ENCODE measurements around the gene SDHAF2. TPM values are rescaled to one million over a fixed set of nuclear protein-coding genes. Genes with fewer than 3 reads are reported as not detected.
"Not testable (repeated sequence)": the region's sequence is repeated elsewhere in the genome, so short reads cannot be mapped to it uniquely, and the experiment has no call there.

SDHAF2 gene
- 10 to 100 TPM; 33.0 to 40.0 TPM for total RNA-seq
- polyA plus RNA-seq, result 10 to 100 TPM; 32.3 to 37.7 TPM
- long read RNA-seq, donor 1, transcript SDHAF2-201 (4 exons, 2,033 nt), result major isoform, 45 of 57 reads
- long read RNA-seq, donor 1, partial matches to known transcripts, result 1 of 57 reads
- long read RNA-seq, donor 1, other reads (novel, unspliced or antisense), result 4 of 57 reads
- long read RNA-seq, donor 2, transcript SDHAF2-201 (4 exons, 2,033 nt), result major isoform, 5 of 13 reads
- long read RNA-seq, donor 2, partial matches to known transcripts, result 0 of 13 reads
- long read RNA-seq, donor 2, other reads (novel, unspliced or antisense), result 5 of 13 reads

GRCh38 chr11:61429691-61430582 lies at the start of gene SDHAF2, which contains the start of gene CPSF7:
Gene SDHAF2 (plus strand): TSS chr11:61430124. CDS start chr11:61430147, 23 bp downstream.
Gene CPSF7 (minus strand): TSS chr11:61429975. CDS start chr11:61429235, 740 bp downstream.
- DNase-seq, result peak; percentile 98 to 99
- H3K36me3 ChIP-seq (ENCODE audit: control insufficient read depth in 1 of 2, insufficient read depth in 2 of 2, low read length in 1 of 2), result peaks cover 3 to 5% of the 10 kb centered on the region in 2 donors
- H3K4me1 ChIP-seq (ENCODE audit: control insufficient read depth in 1 of 2, insufficient read depth in 2 of 2, low read length in 2 of 2), result peaks cover 0 to 3% of the 10 kb centered on the region in 2 donors
- H3K4me3 ChIP-seq (ENCODE audit: low read length in 2 of 2), result peak within 1 kb of the TSS; percentile 95 to 99
- intact Hi-C loops (cut with DNase I), result no loop called here
- no peaks in the 10 kb centered on the region for H3K9me3 ChIP-seq (ENCODE audit: control insufficient read depth, low read length)
- H3K27me3 ChIP-seq (ENCODE audit: control insufficient read depth in 1 of 2, insufficient read depth in 2 of 2, low read length in 1 of 2), result no peaks in the 10 kb centered on the region
- peak; percentile 99 for ATAC-seq (ENCODE audit: low FRiP score)
- 0 to 1% methylated on average over 82 of the region's 82 CpGs for whole genome bisulfite sequencing, 2 donors
- peak within 1 kb of the TSS; percentile 89 to 98 for H3K27ac ChIP-seq (ENCODE audit: low read depth in 1 of 2, low read length in 2 of 2)

GRCh38 chr11:61380884-61381283 lies 49.0 kb upstream of the SDHAF2 start:
- Histone ChIP-seq H3K27ac (ENCODE audit: low read depth in 1 of 2, low read length in 2 of 2) (no peak overlapping the region), H3K4me3 (ENCODE audit: low read length in 2 of 2) (no peak overlapping the region), H3K9me3 (ENCODE audit: control insufficient read depth, low read length) (no peaks in the 10 kb centered on the region), H3K4me1 (ENCODE audit: control insufficient read depth in 1 of 2, insufficient read depth in 2 of 2, low read length in 2 of 2) (peaks cover 0 to 5% of the 10 kb centered on the region in 2 donors), H3K36me3 (ENCODE audit: control insufficient read depth in 1 of 2, insufficient read depth in 2 of 2, low read length in 1 of 2) (no peaks in the 10 kb centered on the region), H3K27me3 (ENCODE audit: control insufficient read depth in 1 of 2, insufficient read depth in 2 of 2, low read length in 1 of 2) (no peaks in the 10 kb centered on the region)
- ATAC-seq (ENCODE audit: low FRiP score) (no peak), DNase-seq (no peak)
- intact Hi-C loops (cut with DNase I), result no loop called here
- WGBS, 2 donors, result 94 to 95% methylated on average over 9 of the region's 9 CpGs

GRCh38 chr11:61383859-61384258 lies 46.1 kb upstream of the SDHAF2 start:
- not testable (repeated sequence) for H3K27me3 ChIP-seq (ENCODE audit: control insufficient read depth in 1 of 2, insufficient read depth in 2 of 2, low read length in 1 of 2); H3K36me3 ChIP-seq (ENCODE audit: control insufficient read depth in 1 of 2, insufficient read depth in 2 of 2, low read length in 1 of 2); H3K4me1 ChIP-seq (ENCODE audit: control insufficient read depth in 1 of 2, insufficient read depth in 2 of 2, low read length in 2 of 2); DNase-seq; H3K27ac ChIP-seq (ENCODE audit: low read depth in 1 of 2, low read length in 2 of 2); H3K9me3 ChIP-seq (ENCODE audit: control insufficient read depth, low read length); ATAC-seq (ENCODE audit: low FRiP score); H3K4me3 ChIP-seq (ENCODE audit: low read length in 2 of 2)
- 90 to 94% methylated on average over 5 of the region's 5 CpGs for WGBS, 2 donors
- intact Hi-C loops (cut with DNase I), result loop anchor here in 1 of 2 donors (2.0 kb wide), 1 partner anchor 47 kb away; no protein-coding TSS in a partner anchor

- H3K27me3 ChIP-seq (ENCODE audit: control insufficient read depth in 1 of 2, insufficient read depth in 2 of 2, low read length in 1 of 2), result no peaks in the 10 kb centered on the region
- no peak overlapping the region for H3K27ac ChIP-seq (ENCODE audit: low read depth in 1 of 2, low read length in 2 of 2)
- intact Hi-C loops (cut with DNase I), result loop anchor here (1.0 to 2.0 kb wide), 2 partner anchors 48 to 49 kb away; no protein-coding TSS in a partner anchor
- ATAC-seq (ENCODE audit: low FRiP score) (peak; percentile 7), DNase-seq (no peak)
- no peaks in the 10 kb centered on the region for H3K36me3 ChIP-seq (ENCODE audit: control insufficient read depth in 1 of 2, insufficient read depth in 2 of 2, low read length in 1 of 2)
- WGBS, 2 donors, result 85 to 86% methylated on average over 15 of the region's 15 CpGs
- no peaks in the 10 kb centered on the region for H3K9me3 ChIP-seq (ENCODE audit: control insufficient read depth, low read length)
- H3K4me1 ChIP-seq (ENCODE audit: control insufficient read depth in 1 of 2, insufficient read depth in 2 of 2, low read length in 2 of 2), result no peaks in the 10 kb centered on the region
- H3K4me3 ChIP-seq (ENCODE audit: low read length in 2 of 2), result no peak overlapping the region
These were observed 45.4 kb upstream of the SDHAF2 start for GRCh38 chr11:61384271-61385242.

GRCh38 chr11:61390161-61390560 lies 39.8 kb upstream of the SDHAF2 start:
- Histone ChIP-seq H3K4me1 (ENCODE audit: control insufficient read depth in 1 of 2, insufficient read depth in 2 of 2, low read length in 2 of 2) (no peaks in the 10 kb centered on the region), H3K4me3 (ENCODE audit: low read length in 2 of 2) (no peak overlapping the region), H3K27ac (ENCODE audit: low read depth in 1 of 2, low read length in 2 of 2) (no peak overlapping the region), H3K9me3 (ENCODE audit: control insufficient read depth, low read length) (no peaks in the 10 kb centered on the region), H3K36me3 (ENCODE audit: control insufficient read depth in 1 of 2, insufficient read depth in 2 of 2, low read length in 1 of 2) (no peaks in the 10 kb centered on the region), H3K27me3 (ENCODE audit: control insufficient read depth in 1 of 2, insufficient read depth in 2 of 2, low read length in 1 of 2) (no peaks in the 10 kb centered on the region)
- no peak for DNase-seq
- ATAC-seq (ENCODE audit: low FRiP score), result no peak
- intact Hi-C loops (cut with DNase I), result loop anchor here in 1 of 2 donors (10.0 kb wide), 1 partner anchor 545 kb away; the partner anchor contains the start of gene CCDC86
- WGBS, 2 donors, result 57 to 68% methylated on average over 1 of the region's 1 CpG

- Histone ChIP-seq H3K27me3 (ENCODE audit: control insufficient read depth in 1 of 2, insufficient read depth in 2 of 2, low read length in 1 of 2) (no peaks in the 10 kb centered on the region), H3K9me3 (ENCODE audit: control insufficient read depth, low read length) (no peaks in the 10 kb centered on the region), H3K27ac (ENCODE audit: low read depth in 1 of 2, low read length in 2 of 2) (peak overlapping the region in 1 of 2 donors; percentile 30), H3K36me3 (ENCODE audit: control insufficient read depth in 1 of 2, insufficient read depth in 2 of 2, low read length in 1 of 2) (peaks cover 0 to 4% of the 10 kb centered on the region in 2 donors), H3K4me3 (ENCODE audit: low read length in 2 of 2) (peak overlapping the region; percentile 42 to 81), H3K4me1 (ENCODE audit: control insufficient read depth in 1 of 2, insufficient read depth in 2 of 2, low read length in 2 of 2) (no peaks in the 10 kb centered on the region)
- ATAC-seq (ENCODE audit: low FRiP score) (peak; percentile 55), DNase-seq (no peak)
- 0 to 1% methylated on average over 15 of the region's 15 CpGs for WGBS, 2 donors
- intact Hi-C loops (cut with DNase I), result loop anchor here in 1 of 2 donors (10.0 kb wide), 1 partner anchor 548 kb away; the partner anchor contains the start of gene CCDC86
These were observed 36.8 kb upstream of the SDHAF2 start for GRCh38 chr11:61392981-61393595.

GRCh38 chr11:61401173-61401572 lies 28.8 kb upstream of the SDHAF2 start:
- Histone ChIP-seq H3K27me3 (ENCODE audit: control insufficient read depth in 1 of 2, insufficient read depth in 2 of 2, low read length in 1 of 2) (no peaks in the 10 kb centered on the region), H3K4me1 (ENCODE audit: control insufficient read depth in 1 of 2, insufficient read depth in 2 of 2, low read length in 2 of 2) (no peaks in the 10 kb centered on the region), H3K27ac (ENCODE audit: low read depth in 1 of 2, low read length in 2 of 2) (no peak overlapping the region), H3K4me3 (ENCODE audit: low read length in 2 of 2) (no peak overlapping the region), H3K9me3 (ENCODE audit: control insufficient read depth, low read length) (no peaks in the 10 kb centered on the region), H3K36me3 (ENCODE audit: control insufficient read depth in 1 of 2, insufficient read depth in 2 of 2, low read length in 1 of 2) (peaks cover 9 to 18% of the 10 kb centered on the region in 2 donors)
- DNase-seq (no peak), ATAC-seq (ENCODE audit: low FRiP score) (no peak)
- intact Hi-C loops (cut with DNase I), result no loop called here
- WGBS, 2 donors, result 82 to 86% methylated on average over 2 of the region's 2 CpGs

Measured in aorta (tissue), 5 donors.